Body of pancreas (tissue), 4 donors: ENCODE measurements around the gene AMPH.

Experiments
- CTCF ChIP-seq, 7 experiments: fragments of 450-650 bp in 4 of 7; fragments of 200-600 bp in 3 of 7; sonication (generic) in 3 of 7; IDR thresholded peaks; one replicate each; pipeline ENCODE4 v1.5.1; 2016 to 2019; ENCODE audit warnings: antibody characterized with exemption in 7 of 7
- POLR2A ChIP-seq, 3 donors: fragments of 450-650 bp; IDR thresholded peaks; one replicate each; pipeline ENCODE4 v1.6.1; 2016; ENCODE audit warnings: antibody characterized with exemption in 3 of 3, mild to moderate bottlenecking in 2 of 3

- TF ChIP-seq CTCF (IDR thresholded peaks at IDR 0.05) (no peak), POLR2A (IDR thresholded peaks at IDR 0.05) (no peak)
Observed at GRCh38 chr7:38452681-38453108, 178.5 kb downstream of the AMPH start.
